PFSK-1 (cell line): ENCODE results near the gene CLEC18A.

Experiments
- FOXP2 ChIP-seq: optimal IDR thresholded peaks from 2 replicates; pipeline ENCODE3; 2011; ENCODE audit warnings: borderline replicate concordance, control low read depth, inconsistent platforms; ENCODE audit not compliant: insufficient read depth; ENCODE audit errors: extremely low read length, extremely low read depth
- POLR2AphosphoS5 ChIP-seq: IDR thresholded peaks from 2 replicates; pipeline ENCODE4 v1.6.1; 2012; ENCODE audit warnings: low read depth, mild to moderate bottlenecking, control low read depth, low read length, moderate library complexity
- REST ChIP-seq, 2 experiments: IDR thresholded peaks; 2 replicates each; pipeline versions ENCODE4 v1.6.1 to v1.8.0; 2011 to 2012; ENCODE audit warnings: low read depth in 2 of 2, low read length in 2 of 2, control low read depth in 1 of 2, inconsistent platforms in 1 of 2, mild to moderate bottlenecking in 1 of 2, moderate library complexity in 1 of 2; ENCODE audit not compliant: insufficient read depth in 1 of 2
- SIN3A ChIP-seq: IDR thresholded peaks from 2 replicates; pipeline ENCODE4 v1.6.1; 2012; ENCODE audit warnings: mild to moderate bottlenecking, low read length, moderate library complexity, borderline replicate concordance; ENCODE audit not compliant: insufficient read depth
- TAF1 ChIP-seq: IDR thresholded peaks from 2 replicates; pipeline ENCODE4 v1.6.1; 2012; ENCODE audit warnings: low read length, control low read depth, borderline replicate concordance; ENCODE audit not compliant: insufficient read depth

GRCh38 chr16:69924777-69925191, 26.4 kb upstream of the CLEC18A start:
- no peak for TF ChIP-seq SIN3A
- no peak for TF ChIP-seq TAF1
- TF ChIP-seq POLR2AphosphoS5 = no peak
- TF ChIP-seq REST (IDR thresholded peaks at IDR 0.05; ENCODE audit: insufficient read depth in 1 of 2, low read depth in 2 of 2, low read length in 2 of 2) = no peak
- TF ChIP-seq FOXP2 = no peak
